GM23338 (cell line): ENCODE data around the gene NECTIN1.

Experiments
- CREB1 ChIP-seq: fragments of 250-450 bp; sonication (Bioruptor Pico); IDR thresholded peaks from 2 replicates; pipeline ENCODE4 v1.5.0; 2020; ENCODE audit warnings: low read depth, mild to moderate bottlenecking, moderate library complexity
- CTCF ChIP-seq, 2 experiments: fragments of 200-600 bp in 1 of 2; sonication (generic) in 1 of 2; conservative IDR thresholded peaks; 2 replicates each; pipeline versions ENCODE4 v1.5.1 to v1.6.1; 2016 to 2017; ENCODE audit warnings: antibody characterized with exemption in 2 of 2, low read depth in 2 of 2, mild to moderate bottlenecking in 2 of 2, moderate library complexity in 1 of 2
- ETS1 ChIP-seq: IDR thresholded peaks from 2 replicates; pipeline ENCODE4 v1.6.1; 2016; ENCODE audit warnings: antibody characterized with exemption
- EZH2 ChIP-seq: fragments of 200-600 bp; sonication (generic); IDR thresholded peaks from one replicate; pipeline ENCODE4 v1.8.0; 2017; ENCODE audit warnings: antibody characterized with exemption, mild to moderate bottlenecking, low read depth; ENCODE audit not compliant: unreplicated experiment
- EZH2phosphoT487 ChIP-seq: fragments of 200-600 bp; sonication (generic); IDR thresholded peaks from one replicate; pipeline ENCODE4 v1.8.1; 2018; ENCODE audit warnings: antibody characterized with exemption; ENCODE audit not compliant: unreplicated experiment
- JUNB ChIP-seq: IDR thresholded peaks from one replicate; pipeline ENCODE4 v1.6.1; 2016; ENCODE audit warnings: antibody characterized with exemption; ENCODE audit not compliant: unreplicated experiment
- POLR2AphosphoS5 ChIP-seq: IDR thresholded peaks from 2 replicates; pipeline ENCODE4 v1.6.1; 2016; ENCODE audit warnings: antibody characterized with exemption, low read depth
- REST ChIP-seq: IDR thresholded peaks from one replicate; pipeline ENCODE4 v1.6.1; 2018; ENCODE audit warnings: antibody characterized with exemption; ENCODE audit not compliant: unreplicated experiment
- STAT1 ChIP-seq: IDR thresholded peaks from one replicate; pipeline ENCODE4 v1.6.1; 2016; ENCODE audit warnings: antibody characterized with exemption; ENCODE audit not compliant: unreplicated experiment
- ZNF114 ChIP-seq: fragments of 250-450 bp; sonication (Bioruptor Pico); IDR thresholded peaks from 2 replicates; pipeline ENCODE4 v1.5.0; 2020; ENCODE audit warnings: mild to moderate bottlenecking, moderate library complexity

GRCh38 chr11:119758291-119758690 is 29.3 kb upstream of the NECTIN1 start:
- no peak for TF ChIP-seq CTCF (conservative IDR thresholded peaks at IDR 0.05; ENCODE audit: low read depth in 2 of 2)
- no peak for TF ChIP-seq POLR2AphosphoS5
- TF ChIP-seq EZH2, result no peak
- TF ChIP-seq CREB1 (CRISPR knock-in tag), result no peak
- TF ChIP-seq EZH2phosphoT487, result no peak
- no peak for TF ChIP-seq ZNF114 (CRISPR knock-in tag)
- no peak for TF ChIP-seq ETS1
- TF ChIP-seq JUNB, result no peak
- no peak for TF ChIP-seq REST
- no peak for TF ChIP-seq STAT1
